GM12873 (cell line): Measurements from ENCODE around the gene STK38L.

Source experiments
- CTCF ChIP-seq: IDR thresholded peaks from 2 replicates; pipeline ENCODE4 v1.5.1; 2012; ENCODE audit warnings: low read depth, mild to moderate bottlenecking, moderate library complexity, low read length, control low read depth; ENCODE audit not compliant: insufficient read depth; ENCODE audit errors: missing control alignments

STK38L gene

GRCh38 chr12:27272373-27273028 is 28.4 kb downstream of the STK38L start:
- no peak for TF ChIP-seq CTCF

GRCh38 chr12:27273114-27273513 is 29.0 kb downstream of the STK38L start:
- TF ChIP-seq CTCF = no peak

GRCh38 chr12:27274706-27275105 is 30.6 kb downstream of the STK38L start:
- TF ChIP-seq CTCF = no peak

GRCh38 chr12:27276275-27276674 is 32.2 kb downstream of the STK38L start:
- no peak for TF ChIP-seq CTCF

GRCh38 chr12:27277846-27278260 is 33.8 kb downstream of the STK38L start:
- TF ChIP-seq CTCF = no peak

- no peak for TF ChIP-seq CTCF
These were observed 35.7 kb downstream of the STK38L start for GRCh38 chr12:27279826-27280225.

GRCh38 chr12:27280412-27280811 is 36.3 kb downstream of the STK38L start:
- TF ChIP-seq CTCF = no peak
